NT2/D1 (cell line): ENCODE data around the gene SLC9A3.

ENCODE experiments used
- DNase-seq: peaks from one replicate; pipeline ENCODE4 v3.0.0-alpha.2; 2011; ENCODE audit warnings: low read depth, low spot score
- H3K27me3 ChIP-seq: 2 replicates; pipeline ENCODE4 v1.6.0; 2011; ENCODE audit warnings: mild to moderate bottlenecking; ENCODE audit not compliant: insufficient read length, insufficient read depth
- H3K36me3 ChIP-seq: 2 replicates; pipeline ENCODE4 v1.6.1; 2011; ENCODE audit warnings: mild to moderate bottlenecking, low read length, mixed read lengths; ENCODE audit not compliant: insufficient read depth, insufficient read length
- H3K4me1 ChIP-seq: 2 replicates; pipeline ENCODE4 v1.5.1; 2011; ENCODE audit not compliant: insufficient read depth, insufficient read length
- H3K4me3 ChIP-seq: 2 replicates; pipeline ENCODE4 v1.5.1; 2011; ENCODE audit warnings: low read depth; ENCODE audit not compliant: insufficient read length
- H3K9ac ChIP-seq: 2 replicates; pipeline ENCODE4 v1.6.0; 2011; ENCODE audit warnings: low read depth; ENCODE audit not compliant: insufficient read length
- H3K9me3 ChIP-seq: 2 replicates; pipeline ENCODE4 v1.5.1; 2011; ENCODE audit warnings: mild to moderate bottlenecking, low read length; ENCODE audit not compliant: insufficient read depth
- SUZ12 ChIP-seq: IDR thresholded peaks from 2 replicates; pipeline ENCODE4 v1.6.1; 2011; ENCODE audit not compliant: insufficient read length, insufficient read depth; ENCODE audit errors: extremely low read depth
- YY1 ChIP-seq: IDR thresholded peaks from 2 replicates; pipeline ENCODE4 v1.6.1; 2011; ENCODE audit not compliant: insufficient read length, insufficient read depth
- ZNF274 ChIP-seq: IDR thresholded peaks from 2 replicates; pipeline ENCODE4 v1.6.1; 2011; ENCODE audit warnings: mild to moderate bottlenecking, low read depth, low read length

SLC9A3 gene

DNA sequence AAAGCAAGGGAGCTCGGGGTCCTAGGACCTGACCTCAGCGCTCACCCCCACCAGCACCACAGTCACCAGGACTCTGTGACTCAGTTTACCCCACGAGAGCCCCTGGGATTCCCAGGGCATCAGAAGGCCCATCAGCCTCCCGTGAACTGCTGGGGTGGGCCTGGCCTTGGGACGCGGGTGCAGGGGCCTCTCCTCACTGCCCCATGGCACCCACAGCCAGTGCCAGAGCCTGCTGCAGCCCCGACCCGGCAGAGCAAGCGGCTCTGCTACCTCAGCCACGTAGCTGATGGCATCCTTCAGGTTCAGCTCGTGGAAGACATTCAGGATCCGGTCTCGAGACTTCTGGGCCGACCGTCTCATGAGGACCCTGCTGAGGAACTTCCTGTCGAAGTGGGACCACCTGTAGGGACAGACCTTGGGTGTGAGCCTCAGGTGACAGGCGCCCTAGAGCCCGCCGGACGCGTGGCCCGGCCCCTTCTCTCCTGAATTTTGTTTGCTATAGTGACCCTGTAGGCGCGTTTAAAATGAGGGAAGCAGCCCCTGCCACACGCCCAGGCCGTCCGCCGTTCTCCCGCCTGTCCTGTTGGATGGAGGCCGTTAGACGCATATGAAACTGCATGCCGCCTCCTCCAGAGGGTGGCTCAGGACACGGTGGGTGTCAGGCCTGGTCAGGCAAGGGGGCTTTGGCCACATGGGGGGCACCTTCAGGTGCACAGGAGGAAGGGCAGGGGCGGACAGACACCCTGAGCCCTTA, 44.5 kb downstream of the SLC9A3 start:
- H3K9ac ChIP-seq = no peak overlapping the region
- H3K36me3 ChIP-seq = peaks cover 21% of the 10 kb centered on the region
- H3K27me3 ChIP-seq = peaks cover 9% of the 10 kb centered on the region
- H3K4me3 ChIP-seq = no peak overlapping the region
- TF ChIP-seq ZNF274 (no peak), SUZ12 (no peak), YY1 (no peak)
- DNase-seq = no peak
- peaks cover 6% of the 10 kb centered on the region for H3K4me1 ChIP-seq
- no peaks in the 10 kb centered on the region for H3K9me3 ChIP-seq

DNA sequence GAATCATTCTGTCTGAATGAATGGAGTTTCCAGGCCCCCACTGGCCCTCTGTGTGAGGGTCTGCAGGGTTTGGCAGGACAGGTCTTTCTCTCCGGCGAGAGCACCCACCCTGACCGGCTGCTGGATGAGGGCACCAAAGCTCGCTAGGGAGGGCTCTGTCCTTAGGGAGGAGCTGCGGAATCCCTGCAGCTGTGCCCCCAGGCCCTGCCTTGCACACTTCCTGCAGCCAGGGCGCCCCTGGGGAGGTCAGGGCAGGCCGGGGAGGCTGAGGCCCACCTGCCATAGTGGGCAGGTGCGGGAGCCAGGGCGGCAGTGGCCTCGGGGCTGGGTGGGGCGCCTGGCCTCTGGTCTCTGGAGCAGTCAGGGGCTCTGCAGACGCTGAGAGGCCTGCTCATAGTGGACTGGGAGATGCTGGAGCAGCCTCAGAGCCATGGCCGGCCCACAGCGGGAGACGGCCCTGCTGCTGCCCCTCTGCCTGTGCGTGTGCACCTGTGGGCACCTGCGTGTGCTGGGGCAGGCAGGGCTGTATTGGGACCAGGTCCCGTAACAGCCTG, 45.2 kb downstream of the SLC9A3 start:
- no peak for TF ChIP-seq SUZ12
- no peak for TF ChIP-seq YY1
- TF ChIP-seq ZNF274 = no peak
- peaks cover 6% of the 10 kb centered on the region for H3K4me1 ChIP-seq
- peaks cover 21% of the 10 kb centered on the region for H3K36me3 ChIP-seq
- no peak overlapping the region for H3K9ac ChIP-seq
- no peak overlapping the region for H3K4me3 ChIP-seq
- no peak for DNase-seq
- peaks cover 9% of the 10 kb centered on the region for H3K27me3 ChIP-seq
- H3K9me3 ChIP-seq = no peaks in the 10 kb centered on the region

DNA sequence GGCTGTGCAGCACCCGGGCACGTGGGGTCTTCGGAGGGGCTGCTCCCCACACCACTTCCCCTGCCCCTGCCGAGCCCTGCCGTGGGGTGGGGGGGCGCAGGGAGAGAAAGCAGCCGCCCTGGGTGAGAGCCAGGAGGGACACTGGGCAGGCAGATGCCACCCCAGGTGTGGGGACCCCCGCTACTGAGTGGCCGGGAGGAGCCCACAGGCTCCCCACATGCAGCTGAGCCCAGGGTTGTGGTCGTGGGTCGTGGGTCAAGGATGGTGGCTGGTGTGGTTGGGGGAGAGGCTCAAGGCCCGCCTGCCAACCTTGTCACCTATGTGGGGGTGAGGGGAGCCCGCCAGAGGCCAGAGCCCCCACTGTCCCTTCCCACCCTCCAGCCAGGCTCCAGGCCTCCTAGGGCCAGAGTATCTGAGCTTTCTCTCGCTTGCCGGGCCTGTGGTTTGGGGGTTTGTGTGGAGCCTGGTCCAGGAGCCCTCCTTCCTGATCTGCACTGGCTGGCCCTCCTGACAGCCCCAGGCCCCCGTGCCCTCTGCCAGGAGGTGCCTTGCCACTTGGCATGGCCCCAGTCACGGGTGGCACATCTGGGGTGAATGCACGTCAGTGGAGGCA, 45.8 kb downstream of the SLC9A3 start:
- Histone ChIP-seq H3K27me3 (peaks cover 9% of the 10 kb centered on the region), H3K4me1 (peaks cover 6% of the 10 kb centered on the region), H3K4me3 (no peak overlapping the region), H3K9me3 (no peaks in the 10 kb centered on the region), H3K9ac (no peak overlapping the region), H3K36me3 (peaks cover 21% of the 10 kb centered on the region)
- DNase-seq = no peak
- TF ChIP-seq ZNF274 = no peak
- no peak for TF ChIP-seq SUZ12
- no peak for TF ChIP-seq YY1

DNA sequence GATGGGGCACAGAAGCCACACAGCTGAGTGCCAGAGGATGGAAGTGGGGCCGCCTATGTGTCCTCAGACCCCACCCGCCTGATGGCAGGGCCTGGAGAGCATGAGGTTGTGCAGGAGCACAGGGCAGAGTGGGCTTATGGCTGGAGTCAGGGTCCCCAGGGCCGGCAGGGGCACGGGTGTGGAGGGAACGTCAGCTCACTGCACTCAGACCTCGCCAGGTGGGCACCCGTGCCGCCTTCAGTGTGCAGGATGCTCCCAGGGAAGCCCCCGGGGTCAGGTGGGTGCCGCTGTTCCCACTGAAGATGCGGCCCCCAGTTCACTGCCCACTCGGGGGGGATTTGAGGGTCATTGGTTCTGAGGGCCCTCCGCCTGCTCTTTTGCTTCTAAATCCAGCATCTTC, 46.4 kb downstream of the SLC9A3 start:
- Histone ChIP-seq H3K4me3 (no peak overlapping the region), H3K9me3 (no peaks in the 10 kb centered on the region), H3K36me3 (peaks cover 21% of the 10 kb centered on the region), H3K4me1 (peaks cover 6% of the 10 kb centered on the region), H3K27me3 (peaks cover 9% of the 10 kb centered on the region), H3K9ac (no peak overlapping the region)
- TF ChIP-seq SUZ12 (no peak), ZNF274 (no peak), YY1 (no peak)
- DNase-seq = no peak

DNA sequence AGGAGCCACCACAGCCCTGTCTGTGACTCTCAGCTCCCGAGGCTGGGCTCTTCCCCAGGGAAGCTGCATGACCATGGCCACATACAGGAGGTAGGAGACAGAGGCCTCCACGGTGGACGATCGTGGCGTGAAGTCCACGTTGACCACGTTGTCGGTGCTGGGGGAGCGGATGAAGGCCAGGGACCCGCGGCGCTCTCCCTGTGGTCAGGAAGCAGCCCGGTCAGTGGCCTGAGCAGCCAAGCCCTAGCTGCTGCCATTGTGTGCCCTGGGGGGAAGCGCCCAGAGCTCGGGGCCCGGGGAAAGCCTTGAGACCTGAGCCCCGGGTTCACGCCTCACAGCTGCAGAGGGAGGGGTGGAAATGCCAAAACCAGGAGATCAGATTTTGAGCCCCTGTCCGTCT, 47.0 kb downstream of the SLC9A3 start:
- peaks cover 21% of the 10 kb centered on the region for H3K36me3 ChIP-seq
- TF ChIP-seq ZNF274 = no peak
- TF ChIP-seq YY1 = no peak
- TF ChIP-seq SUZ12 = no peak
- peaks cover 9% of the 10 kb centered on the region for H3K27me3 ChIP-seq
- DNase-seq = no peak
- peaks cover 6% of the 10 kb centered on the region for H3K4me1 ChIP-seq
- H3K9me3 ChIP-seq = no peaks in the 10 kb centered on the region
- H3K9ac ChIP-seq = no peak overlapping the region
- H3K4me3 ChIP-seq = no peak overlapping the region

DNA sequence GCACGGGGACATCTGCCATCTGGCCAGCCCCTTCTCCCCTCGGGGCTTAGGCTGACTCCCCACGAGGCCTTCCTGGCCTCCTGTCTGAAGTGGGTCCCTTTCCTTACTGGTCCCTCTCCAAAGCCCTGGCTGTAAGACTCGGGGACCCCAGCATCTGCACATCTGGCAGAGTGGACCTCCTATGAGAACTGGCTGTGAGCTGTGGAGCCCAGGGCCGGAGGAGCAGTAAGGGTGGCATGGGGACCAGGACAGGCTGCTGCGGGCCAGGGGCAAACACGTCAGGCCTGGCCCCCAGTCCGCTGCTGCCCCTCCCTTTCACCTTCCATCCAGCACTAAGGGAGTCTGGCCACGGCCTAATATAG, 47.5 kb downstream of the SLC9A3 start:
- H3K4me3 ChIP-seq = no peak overlapping the region
- no peak for DNase-seq
- peaks cover 21% of the 10 kb centered on the region for H3K36me3 ChIP-seq
- no peaks in the 10 kb centered on the region for H3K9me3 ChIP-seq
- no peak for TF ChIP-seq ZNF274
- no peak for TF ChIP-seq YY1
- no peak for TF ChIP-seq SUZ12
- peaks cover 6% of the 10 kb centered on the region for H3K4me1 ChIP-seq
- H3K27me3 ChIP-seq = peaks cover 9% of the 10 kb centered on the region
- H3K9ac ChIP-seq = no peak overlapping the region

DNA sequence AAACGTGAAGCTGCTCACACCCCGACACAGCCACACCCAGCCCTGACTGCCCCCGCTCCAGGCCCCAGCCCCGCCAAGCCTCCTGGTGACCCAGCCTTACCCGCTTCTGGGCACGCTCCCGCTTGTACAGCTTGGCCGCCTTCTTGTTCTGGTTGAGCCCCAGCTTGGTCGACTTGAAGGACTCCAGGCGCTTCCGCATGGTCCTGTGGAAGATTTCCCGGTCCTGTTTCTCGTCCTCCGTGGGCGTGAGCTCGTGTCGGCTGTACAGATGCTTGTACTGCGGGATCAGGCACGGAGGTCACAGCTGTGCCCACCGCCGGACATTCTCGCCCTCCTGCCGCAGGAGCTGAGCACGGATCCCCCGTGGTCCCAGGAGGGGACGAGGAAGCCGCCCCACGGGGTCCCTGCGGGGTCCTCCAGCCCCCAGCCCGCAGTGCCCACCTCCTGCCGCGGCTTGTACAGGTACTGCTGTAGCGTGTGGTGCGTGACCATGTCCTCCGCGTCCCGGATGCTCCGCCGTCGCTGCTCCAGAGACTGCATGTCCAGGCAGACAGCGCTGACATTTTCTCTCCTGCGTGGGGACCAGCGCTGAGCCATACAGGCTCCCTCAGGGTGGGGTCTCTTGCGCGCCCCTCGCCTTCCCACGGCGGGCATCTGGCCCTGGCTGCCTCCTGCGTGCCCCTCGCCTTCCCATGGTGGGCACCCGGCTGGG, 48.0 kb downstream of the SLC9A3 start:
- TF ChIP-seq YY1 = no peak
- no peak for TF ChIP-seq ZNF274
- TF ChIP-seq SUZ12 = no peak
- no peak for DNase-seq

More for the DNA sequence above, 48.0 kb downstream of the SLC9A3 start:
- Histone ChIP-seq H3K4me1 (peaks cover 8% of the 10 kb centered on the region), H3K9ac (no peak overlapping the region), H3K36me3 (peaks cover 24% of the 10 kb centered on the region), H3K27me3 (peaks cover 9% of the 10 kb centered on the region), H3K4me3 (no peak overlapping the region), H3K9me3 (no peaks in the 10 kb centered on the region)
